ENCODE data around the gene FOXK2.

GRCh38 chr17:82517230-82517865, 2.2 kb upstream of the FOXK2 start:
- TF ChIP-seq EZH2 (IDR thresholded peaks at IDR 0.05; ENCODE audit: insufficient read depth, poor library complexity, severe bottlenecking), result no peak
- no peak for TF ChIP-seq EZH2phosphoT487 (IDR thresholded peaks at IDR 0.05; ENCODE audit: insufficient read depth, low read depth)

Data from GM23248 (cell line).